HG03196 (cell line): ENCODE data around the gene TNNT1.

ENCODE experiments used
- ATAC-seq: cut with Tn5 transposase; IDR thresholded peaks from one replicate; pipeline ENCODE4 v1.9.1; 2021; ENCODE audit not compliant: unreplicated experiment

TNNT1 gene

DNA sequence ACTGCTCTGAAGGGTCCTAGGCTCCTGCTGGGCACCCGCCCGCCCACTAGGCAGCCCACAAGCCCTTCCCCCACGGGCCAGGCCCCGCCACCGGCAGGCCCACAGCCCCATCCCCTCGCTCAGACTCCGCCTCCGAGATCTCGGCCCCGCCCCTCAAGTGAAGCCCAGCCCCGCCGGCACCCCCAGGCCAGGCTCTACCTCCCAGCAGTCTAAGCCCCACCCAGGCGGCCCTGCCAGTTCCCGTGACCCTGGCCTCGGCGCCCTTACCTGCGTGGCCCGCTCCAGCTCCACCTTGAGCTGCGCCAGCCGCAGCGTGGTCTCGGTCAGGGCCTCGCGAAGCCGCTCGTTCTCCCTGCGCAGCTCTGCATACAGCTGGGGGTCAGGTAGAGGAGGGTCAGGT, 57.1 kb downstream of the TNNT1 start:
- no peak for ATAC-seq

DNA sequence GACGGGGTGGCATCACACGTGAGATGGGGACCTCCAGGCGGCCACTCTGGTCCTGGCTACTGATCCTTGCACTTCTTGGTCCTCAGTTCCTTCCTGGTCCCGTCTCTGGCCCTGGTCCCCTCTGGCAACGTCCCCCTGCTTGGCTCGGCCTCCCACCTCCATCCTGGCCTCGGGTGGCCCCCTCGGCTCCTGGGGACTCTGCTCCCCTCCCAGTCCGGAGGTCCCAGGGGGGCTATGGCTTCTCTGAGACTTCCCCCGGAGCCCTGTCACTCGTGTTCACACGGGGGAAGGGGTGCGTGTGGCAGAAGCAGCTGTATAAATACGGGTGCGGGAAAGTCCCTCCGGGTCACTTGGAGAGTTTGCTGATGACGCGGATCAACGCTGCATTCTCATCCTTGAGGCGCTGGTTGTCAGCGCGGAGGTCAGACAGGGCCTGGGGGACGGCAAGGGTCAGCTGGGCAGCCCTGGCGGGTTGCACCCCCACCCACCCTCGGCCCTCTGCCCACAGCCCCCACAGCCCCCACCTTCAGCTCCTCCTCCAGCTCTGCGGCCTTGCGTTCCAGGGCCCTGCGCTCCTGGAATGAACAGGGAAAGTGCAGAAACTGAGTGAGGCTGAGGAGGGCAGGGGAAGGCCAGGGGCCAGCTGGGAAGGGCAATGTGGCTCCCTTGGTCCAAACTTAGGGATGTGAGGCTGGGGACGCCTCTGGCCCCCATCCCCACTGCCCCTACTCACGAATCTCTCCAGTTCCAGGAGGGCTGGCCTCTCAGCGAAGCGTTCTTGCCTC, 57.7 kb downstream of the TNNT1 start:
- ATAC-seq, result no peak

DNA sequence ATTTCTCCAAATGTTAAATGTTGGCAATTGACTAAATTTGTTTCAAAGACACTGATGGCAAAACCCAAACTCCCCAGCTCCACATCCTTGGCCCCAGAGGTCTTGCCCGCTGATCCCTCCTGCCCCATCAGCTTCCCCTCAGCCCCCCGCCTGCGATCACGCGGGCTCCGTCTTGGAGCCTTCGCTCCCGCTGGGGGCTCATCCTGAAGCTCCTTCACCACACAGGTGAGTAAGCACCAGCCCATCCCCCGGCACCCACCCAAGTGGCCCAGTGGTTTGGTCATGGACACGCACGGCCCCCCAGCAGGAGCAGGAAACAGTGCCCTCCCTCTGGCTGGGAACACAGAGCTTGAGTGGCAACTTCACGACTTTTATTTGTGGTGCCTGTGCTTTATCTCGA, 58.4 kb downstream of the TNNT1 start:
- ATAC-seq, result no peak

DNA sequence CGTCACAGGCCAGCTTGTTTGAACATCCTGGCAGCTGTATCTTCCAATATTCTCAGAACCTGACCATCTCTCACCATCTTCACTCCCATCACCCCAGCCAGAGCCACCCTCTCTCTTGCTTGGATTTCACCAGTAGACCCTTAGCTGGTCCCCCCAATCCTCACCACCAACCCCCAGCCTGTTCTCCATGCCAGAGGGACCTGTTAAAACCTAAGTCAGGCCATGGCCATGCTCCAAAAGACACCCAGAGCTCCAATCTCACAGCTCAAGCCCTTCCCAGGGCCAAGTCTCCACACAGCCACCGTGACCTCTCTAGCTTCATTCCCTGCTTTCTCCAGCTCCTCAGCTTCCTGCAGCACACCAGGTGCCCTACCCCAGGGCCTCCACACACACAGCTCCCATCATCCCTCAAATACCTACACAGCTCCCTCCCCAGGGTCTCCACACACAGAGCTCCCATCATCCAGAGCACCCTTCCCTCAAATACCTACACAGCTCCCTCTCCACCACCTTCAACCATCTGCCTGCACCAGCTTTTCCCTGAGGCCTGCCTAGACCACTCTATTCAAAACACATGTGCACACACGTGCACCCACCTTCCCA, 59.6 kb downstream of the TNNT1 start:
- no peak for ATAC-seq

DNA sequence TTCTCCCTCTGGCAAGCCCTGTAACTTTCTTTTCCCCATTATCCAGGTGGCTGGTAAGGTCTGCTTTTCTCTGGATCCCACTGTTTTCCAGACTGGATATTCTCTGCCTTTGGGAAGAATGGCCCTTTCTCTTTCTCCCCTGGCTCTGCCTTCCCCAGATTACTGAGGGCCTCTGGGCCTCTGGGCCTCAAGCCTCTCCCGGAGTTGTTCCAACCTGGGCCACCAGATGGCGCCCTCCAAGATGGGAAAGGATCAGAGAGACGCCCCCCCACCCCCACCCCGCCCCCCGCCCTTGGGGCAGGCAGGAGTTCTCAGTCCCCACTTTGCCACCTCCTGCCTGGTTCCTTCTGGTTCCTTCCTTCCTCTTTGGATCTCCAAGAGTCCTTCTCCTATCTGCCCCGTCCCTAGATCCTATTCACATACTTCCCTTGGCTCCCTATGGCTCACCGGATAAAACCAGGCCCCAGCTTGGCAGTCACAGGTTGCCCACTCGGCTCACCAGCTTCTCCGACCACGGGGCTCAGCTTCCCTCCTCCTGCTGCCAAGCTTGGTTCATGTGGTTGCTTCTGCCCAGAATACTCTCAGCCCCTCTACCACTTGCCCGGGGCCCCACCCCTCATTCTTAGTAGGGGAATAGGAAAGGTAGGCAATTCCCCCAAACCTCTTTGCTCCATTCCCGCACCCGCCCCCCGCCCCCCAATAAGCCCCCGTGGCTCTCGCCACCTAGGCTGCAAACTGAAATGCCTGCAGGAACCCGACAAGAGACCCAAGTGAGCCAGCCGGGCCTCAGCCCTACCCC, 60.3 kb downstream of the TNNT1 start:
- no peak for ATAC-seq

DNA sequence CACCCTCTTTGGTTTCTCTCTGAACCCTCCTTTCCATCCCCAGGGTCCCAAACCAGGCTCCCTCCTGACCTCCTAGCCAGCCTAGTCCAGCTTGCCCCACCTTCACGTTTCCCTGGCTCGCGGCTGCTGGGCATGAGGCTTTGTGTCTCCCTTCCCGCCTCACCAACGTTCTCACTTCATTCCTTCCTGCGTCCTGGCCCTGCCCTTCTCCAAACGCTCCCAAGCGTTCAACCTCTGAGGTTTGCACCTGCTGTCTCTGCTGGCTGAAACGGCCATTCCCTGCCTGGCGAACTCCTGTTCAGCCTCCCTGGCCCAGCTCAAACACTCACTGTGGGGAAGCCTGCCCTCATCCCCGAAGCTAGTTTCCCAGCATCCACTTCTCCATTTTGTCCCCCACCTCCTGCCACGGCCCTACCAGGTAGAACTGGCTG, 61.0 kb downstream of the TNNT1 start:
- no peak for ATAC-seq

DNA sequence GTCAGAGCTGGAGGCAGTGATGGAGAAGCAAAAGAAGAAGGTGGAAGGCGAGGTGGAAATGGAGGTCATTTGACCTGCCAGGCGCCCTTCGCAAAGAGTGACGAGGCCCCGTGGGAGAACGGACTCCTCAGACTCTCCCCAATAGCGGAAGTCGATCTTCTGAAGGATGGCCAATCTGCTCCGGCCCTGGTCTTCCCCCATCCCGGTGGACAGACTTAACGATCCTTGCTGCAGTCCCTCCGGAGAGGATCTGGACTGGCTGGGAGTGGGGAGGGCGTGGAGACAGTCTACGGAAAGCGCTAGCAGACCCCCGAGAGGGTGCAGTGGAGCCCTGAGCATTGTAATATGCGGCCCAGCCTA, 61.5 kb downstream of the TNNT1 start:
- ATAC-seq, result no peak

DNA sequence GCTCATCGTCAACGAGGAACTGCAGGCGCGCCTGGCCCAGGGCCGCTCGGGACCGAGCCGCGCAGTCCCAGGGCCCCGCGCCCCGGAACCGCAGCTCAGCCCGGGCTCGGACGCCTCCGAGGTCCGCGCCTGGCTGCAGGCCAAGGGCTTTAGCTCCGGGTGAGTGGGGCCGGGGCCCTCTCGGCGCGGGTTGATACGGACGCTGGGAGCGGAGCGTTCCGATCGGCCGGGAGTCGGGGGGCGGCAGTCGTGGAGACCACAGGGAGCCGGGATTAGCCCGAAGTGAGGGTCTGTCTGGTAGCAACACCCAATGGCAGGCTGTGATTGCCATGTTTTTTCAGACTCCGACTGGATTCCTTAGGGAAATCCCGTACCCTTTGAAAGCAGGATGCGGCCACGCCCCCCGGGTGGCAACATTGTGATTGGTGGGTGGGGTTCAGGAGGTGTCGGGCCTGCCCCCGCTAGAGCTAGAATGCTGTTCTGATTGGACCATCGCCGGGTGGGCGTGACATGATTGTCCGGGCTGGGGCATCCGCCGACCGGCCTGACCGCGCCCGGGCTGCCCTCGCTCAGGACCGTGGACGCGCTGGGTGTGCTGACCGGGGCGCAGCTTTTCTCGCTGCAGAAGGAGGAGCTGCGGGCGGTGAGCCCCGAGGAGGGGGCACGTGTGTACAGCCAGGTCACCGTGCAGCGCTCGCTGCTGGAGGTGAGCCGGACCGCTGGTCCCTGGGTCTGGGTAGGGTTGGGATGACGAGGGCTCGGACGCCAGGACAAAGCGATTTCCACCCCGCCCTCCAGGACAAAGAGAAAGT, 62.1 kb downstream of the TNNT1 start:
- no peak for ATAC-seq

DNA sequence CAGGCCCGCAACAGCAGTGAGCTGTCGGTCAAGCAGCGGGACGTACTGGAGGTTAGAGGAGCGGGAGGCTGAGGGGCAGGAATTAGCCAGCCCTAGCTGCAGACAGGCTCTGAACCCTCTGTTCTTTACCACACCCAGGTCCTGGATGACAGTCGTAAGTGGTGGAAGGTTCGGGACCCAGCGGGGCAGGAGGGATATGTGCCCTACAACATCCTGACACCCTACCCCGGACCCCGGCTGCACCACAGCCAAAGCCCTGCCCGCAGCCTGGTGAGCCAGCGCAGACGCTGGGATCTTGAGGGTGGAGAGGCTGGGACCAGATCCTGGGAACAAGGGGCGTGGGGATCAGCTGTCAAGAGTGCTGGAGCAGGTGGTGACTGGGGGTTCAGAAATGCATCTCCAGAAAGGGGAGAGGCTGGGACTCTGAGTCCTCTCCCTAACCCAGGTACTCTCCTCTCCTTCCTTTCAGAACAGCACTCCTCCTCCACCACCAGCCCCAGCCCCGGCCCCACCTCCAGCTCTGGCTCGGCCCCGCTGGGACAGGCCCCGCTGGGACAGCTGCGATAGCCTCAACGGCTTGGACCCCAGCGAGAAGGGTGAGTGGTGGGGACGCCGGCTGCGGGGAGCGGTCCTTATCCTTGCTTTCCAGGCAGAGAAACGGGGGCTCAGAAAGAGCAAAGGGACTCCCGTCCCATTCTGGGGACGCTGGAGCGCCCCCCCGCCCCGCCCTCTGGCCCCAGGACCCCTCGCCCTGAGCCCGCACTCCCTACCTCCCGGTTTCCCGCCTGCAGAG, 62.9 kb downstream of the TNNT1 start:
- ATAC-seq, result no peak

DNA sequence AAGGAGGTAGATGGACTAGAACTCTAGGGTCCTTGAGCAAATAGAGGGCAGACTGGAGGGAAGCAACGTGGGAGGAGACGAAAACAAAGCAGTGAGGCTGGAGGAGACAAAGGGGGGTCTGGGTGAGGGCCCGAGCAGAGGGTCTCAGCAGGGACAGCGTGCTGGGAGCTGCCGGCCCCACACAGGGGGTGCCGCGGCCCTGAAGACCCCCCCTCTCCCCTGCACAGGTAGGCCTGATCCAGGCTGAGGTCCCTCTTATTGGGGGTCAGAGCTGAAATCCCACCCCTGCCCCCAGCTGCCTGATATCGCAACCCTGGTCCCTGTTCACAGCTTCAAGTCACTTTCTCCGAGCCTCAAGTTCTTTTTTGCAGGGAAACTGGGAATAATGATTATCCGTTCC, 64.6 kb downstream of the TNNT1 start:
- ATAC-seq, result no peak

DNA sequence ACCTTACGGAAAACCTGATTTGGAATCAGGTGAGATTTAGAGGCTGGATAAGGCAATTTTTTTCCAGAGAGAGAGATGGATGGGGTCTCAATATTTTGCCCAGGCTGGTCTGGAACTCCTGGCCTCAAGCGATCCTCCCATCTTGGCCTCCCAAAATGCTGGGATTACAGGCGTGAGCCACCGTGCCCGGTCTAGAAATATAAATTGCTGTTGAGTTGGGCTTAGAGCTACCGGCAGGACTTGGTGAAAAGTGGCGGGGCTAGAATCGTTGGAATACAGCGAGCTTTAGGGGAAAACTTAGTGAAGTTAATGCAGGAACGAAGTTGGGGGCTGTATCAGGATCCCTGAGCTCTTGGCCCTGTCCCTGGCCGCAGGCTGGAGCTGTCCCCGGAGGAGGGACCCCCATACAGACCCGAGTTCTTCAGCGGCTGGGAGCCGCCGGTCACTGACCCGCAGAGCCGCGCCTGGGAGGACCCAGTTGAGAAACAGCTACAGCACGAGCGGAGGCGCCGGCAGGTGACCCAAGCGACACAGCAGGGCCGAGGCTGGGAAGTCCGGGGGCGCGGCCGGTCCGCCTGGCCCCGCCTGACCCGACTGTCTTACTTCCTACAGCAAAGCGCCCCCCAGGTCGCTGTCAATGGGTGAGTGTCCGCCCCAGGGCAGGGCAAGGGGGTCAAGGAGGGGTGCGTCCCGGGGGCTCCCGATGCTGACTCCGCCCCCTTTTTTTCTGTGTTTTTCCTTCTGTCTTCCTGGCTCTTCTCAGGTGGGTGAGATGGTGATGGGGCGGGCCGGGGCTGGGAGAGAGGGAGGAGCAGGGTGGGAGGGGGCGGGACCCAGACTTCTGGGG, 65.8 kb downstream of the TNNT1 start:
- no peak for ATAC-seq
